HL-60/S4 treated with phorbol 12-myristate 13-acetate at 8.2 ng/mL for 4 days and 3 days (cell line): ENCODE results near the gene DNAH8.
"Not testable (repeated sequence)": the region's sequence is repeated elsewhere in the genome, so short reads cannot be mapped to it uniquely, and the experiment has no call there.

Source experiments
- in situ Hi-C: fragments of 300-500 bp; cut with MboI; formaldehyde crosslinking; loops from 2 replicates; pipeline ENCODE4 v1.15.0; 2022; ENCODE audit warnings: low sequenced_read_pairs

DNAH8 gene

GRCh38 chr6:38827024-38827423 is 111.9 kb downstream of the DNAH8 start:
- in situ Hi-C loops = no loop called here

DNA sequence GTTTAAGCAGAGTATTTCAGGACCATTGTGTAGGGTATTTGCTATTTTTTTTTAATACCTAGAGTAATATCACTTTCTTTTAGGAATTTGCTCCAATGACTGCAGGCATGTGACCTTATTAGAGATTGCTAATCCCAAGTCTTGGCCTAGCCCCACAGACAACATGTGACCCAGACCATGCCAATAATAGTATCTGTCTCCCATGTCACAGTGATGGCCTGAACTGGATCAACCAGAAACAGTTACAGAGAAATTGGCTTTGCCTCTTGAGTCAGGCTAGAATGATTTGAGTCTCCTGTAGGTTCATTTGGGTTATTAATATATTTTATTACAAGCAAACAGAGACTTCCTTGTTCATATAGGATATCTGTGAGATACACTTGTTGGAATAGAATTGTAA is 116.8 kb downstream of the DNAH8 start:
- in situ Hi-C loops = no loop called here

- in situ Hi-C loops = no loop called here
These were observed 118.2 kb downstream of the DNAH8 start for GRCh38 chr6:38833320-38833719.

- in situ Hi-C loops = no loop called here
These were observed 121.5 kb downstream of the DNAH8 start for GRCh38 chr6:38836585-38836984.

DNA sequence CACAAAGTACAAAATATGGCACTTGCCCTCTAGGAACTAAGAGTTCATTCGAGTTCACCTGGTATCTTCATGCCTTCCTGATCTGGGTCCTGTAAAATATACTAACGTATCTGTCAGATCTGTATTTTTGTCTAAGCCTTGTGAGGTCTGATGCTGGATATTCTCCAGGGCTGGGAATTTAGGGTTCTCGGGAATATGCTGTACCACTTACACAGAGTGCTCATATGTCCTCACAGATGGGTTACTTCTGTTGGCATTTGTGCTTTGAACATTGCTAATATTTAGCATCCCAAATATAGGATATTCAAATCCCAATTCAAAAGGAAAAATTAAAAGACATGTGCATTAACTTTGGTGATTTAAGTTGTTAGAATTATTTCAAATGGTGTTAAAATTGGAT is 122.0 kb downstream of the DNAH8 start:
- in situ Hi-C loops = no loop called here

GRCh38 chr6:38843798-38844197 is 128.7 kb downstream of the DNAH8 start:
- in situ Hi-C loops = no loop called here

- in situ Hi-C loops = no loop called here
These were observed 130.8 kb downstream of the DNAH8 start for GRCh38 chr6:38845931-38846330.

DNA sequence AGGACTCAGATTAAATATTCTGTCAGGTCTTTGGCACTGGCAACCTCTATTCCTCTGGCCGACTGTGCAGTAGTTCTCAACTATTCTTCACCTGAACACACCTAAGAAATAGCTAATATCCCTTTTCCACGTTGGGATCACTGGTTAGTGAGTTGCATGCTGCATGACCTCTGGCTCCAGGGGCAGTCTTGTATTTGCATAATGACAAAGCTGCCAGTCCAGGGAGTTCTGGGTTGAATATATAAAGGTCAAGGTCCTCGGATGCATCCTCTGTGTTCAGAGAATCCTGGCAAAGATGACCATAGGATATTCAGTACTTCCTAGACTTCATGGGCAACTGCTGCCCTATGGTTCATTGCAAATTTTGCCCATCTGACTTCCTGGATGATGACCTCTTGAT is 131.2 kb downstream of the DNAH8 start:
- in situ Hi-C loops = no loop called here

GRCh38 chr6:38846844-38847243 is 131.7 kb downstream of the DNAH8 start:
- in situ Hi-C loops = no loop called here

GRCh38 chr6:38847497-38847896 is 132.4 kb downstream of the DNAH8 start:
- in situ Hi-C loops = no loop called here

- in situ Hi-C loops = no loop called here
These were observed 133.6 kb downstream of the DNAH8 start for GRCh38 chr6:38848760-38849159.

- in situ Hi-C loops = no loop called here
These were observed 137.1 kb downstream of the DNAH8 start for GRCh38 chr6:38852215-38852614.

- in situ Hi-C loops = no loop called here
These were observed 138.1 kb downstream of the DNAH8 start for GRCh38 chr6:38853236-38853635.

DNA sequence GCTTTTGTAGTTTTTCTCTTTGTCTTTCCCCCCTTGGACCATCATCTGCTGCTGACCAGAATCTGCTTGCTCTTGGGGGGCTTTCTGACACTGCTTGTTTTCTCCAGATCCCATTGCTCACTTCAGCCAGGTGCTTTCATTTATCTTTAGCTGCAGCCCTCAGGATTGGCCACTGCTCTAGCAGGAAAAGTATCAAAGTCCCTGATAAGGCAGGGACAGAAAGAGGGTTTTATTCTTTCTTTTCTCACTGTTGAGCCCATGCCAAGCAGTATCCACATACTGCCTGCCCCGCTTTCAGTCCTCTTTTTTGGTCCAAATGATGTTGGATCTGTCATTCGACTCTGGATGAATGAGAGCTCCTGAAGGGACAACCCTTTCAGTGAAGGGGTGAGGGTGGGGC is 141.4 kb downstream of the DNAH8 start:
- in situ Hi-C loops = no loop called here

- in situ Hi-C loops = no loop called here
These were observed 142.7 kb downstream of the DNAH8 start for GRCh38 chr6:38857815-38858214.

GRCh38 chr6:38860041-38860440 is 144.9 kb downstream of the DNAH8 start:
- in situ Hi-C loops = no loop called here

DNA sequence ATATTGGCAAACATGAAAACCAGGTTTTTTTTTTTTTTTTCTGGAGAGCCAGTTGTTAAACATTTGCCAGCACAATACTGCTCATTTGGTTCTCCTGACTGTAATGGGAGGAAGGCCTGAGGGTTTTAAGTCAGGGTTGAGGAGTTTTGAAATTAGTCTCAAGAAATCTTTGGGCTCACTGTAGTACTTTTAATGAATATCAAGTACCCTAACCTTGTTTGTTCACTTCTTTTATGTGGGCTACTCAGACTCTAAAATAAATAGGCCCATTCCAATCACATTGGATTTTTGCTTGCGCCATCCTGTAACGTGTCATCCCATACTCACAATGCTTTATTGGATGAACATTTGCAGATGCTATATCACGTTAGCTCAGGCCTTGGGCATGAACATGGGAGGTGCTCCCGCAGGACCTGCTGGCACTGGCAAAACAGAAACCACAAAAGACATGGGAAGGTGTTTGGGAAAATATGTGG is 146.9 kb downstream of the DNAH8 start:
- in situ Hi-C loops = no loop called here

GRCh38 chr6:38865521-38866174 is 150.5 kb downstream of the DNAH8 start:
- in situ Hi-C loops = no loop called here

- in situ Hi-C loops = no loop called here
These were observed 152.6 kb downstream of the DNAH8 start for GRCh38 chr6:38867726-38868125.

DNA sequence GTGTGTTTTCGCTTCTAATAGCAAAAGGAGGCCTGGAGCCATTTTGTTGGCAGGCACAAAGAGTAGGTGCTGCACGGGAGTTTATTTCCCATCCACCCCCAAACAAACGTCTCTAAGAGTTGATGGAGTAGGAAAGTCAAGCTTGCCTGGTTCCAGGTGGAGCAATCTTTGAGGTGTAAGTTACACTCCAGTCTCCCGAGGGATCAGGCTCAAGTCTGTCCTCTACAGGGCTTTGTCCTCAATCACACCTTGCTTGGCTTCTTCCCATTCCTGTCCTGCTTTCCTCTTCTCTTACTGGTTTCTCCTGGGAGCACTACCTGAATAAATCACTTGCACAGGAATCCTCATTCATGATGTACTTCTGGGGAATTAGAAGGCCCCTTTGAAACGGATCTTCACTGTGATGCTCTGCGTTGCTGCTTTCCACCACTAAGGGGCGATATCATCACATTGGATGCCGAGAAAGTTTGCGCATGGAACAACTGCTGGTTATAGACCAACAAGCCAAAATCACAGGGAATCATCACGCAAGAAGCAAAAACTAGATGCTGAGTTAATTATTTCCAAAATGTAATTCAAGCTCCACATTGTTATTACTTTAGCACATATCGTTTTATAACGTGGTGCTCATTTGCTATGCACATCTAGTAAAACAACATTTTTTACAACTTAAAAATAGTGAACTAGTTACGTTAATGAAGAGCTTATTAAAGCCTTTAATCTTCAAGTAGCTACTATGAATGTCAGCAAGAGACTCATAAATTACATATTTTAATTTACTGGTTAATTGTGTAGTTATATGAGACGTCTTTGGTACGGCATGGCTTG is 156.8 kb downstream of the DNAH8 start:
- in situ Hi-C loops = no loop called here

GRCh38 chr6:38873001-38873400 is 157.9 kb downstream of the DNAH8 start:
- in situ Hi-C loops = no loop called here

DNA sequence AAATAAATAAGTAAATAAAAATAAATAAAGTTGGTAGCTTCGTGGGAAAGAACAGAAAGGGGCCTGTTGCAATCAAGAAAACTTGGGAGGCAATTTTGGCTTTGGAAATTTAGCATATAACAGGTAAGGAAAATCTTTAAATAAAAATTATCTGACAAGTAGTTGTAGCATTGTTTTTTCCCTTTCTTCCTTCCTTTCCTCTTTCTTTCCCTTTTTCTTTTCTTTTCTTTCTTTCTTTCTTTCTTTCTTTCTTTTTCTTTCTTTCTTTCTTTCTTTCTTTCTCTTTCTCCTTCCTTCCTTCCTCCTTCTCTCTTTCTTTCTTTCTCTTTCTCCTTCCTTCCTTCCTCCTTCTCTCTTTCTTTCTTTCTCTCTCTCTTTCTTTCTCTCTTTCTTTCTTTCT is 158.7 kb downstream of the DNAH8 start:
- in situ Hi-C loops = not testable (repeated sequence)
